ENCODE data around the gene CD3D.

DNA sequence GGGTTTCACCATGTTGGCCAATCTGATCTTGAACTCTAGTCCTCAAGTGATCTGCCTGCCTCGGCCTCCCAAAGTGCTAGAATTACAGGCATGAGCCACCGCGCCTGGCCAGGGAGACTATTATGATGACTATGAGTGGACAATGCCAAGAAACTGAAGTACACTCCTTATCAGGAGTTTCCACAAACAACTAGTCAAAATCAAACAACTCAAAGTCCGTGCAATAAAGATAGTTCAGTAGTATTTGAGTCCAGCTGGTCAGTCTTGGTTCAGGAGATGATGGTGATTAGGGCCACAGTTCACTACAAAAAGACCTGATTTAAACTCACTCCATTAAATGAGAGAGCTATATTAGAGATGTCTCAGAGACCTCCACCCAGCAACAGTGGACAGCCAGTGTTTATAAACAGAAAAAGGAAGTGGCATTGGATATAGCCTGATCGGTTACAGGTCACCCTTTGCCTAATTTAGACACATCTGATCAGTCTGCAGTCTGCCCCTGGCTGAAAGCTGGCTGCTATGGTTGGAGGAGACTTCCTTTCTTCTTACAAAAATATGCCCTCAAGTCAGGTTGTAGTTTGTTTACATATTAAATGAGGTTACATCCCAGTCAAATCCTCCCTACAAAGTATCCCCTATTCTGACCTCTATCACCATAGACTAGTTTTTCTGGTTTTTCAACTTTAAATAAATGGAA is 21.0 kb downstream of the CD3D start:
- TF ChIP-seq CTCF (IDR thresholded peaks at IDR 0.05) (no peak), POLR2A (IDR thresholded peaks at IDR 0.05) (no peak)

Measured in heart left ventricle (tissue), 13 donors.